T-helper 1 cell (primary cell): ENCODE data around the gene PEX10.

ENCODE experiments used
- DNase-seq, 5 donors: peaks; one replicate each; pipeline ENCODE4 v3.0.0-alpha.2; 2012 to 2020

The PEX10 gene

GRCh38 chr1:2403273-2403672, 9.1 kb downstream of the PEX10 start:
- DNase-seq: no peak

GRCh38 chr1:2402420-2402819, 9.9 kb downstream of the PEX10 start:
- DNase-seq: no peak

GRCh38 chr1:2400950-2401649, 11.3 kb downstream of the PEX10 start:
- no peak for DNase-seq

- DNase-seq: no peak
Measured at GRCh38 chr1:2400576-2400909, 11.8 kb downstream of the PEX10 start.

- no peak for DNase-seq
Measured at GRCh38 chr1:2399890-2400575, 12.3 kb downstream of the PEX10 start.

GRCh38 chr1:2398871-2399270, 13.5 kb downstream of the PEX10 start:
- DNase-seq: no peak

- no peak for DNase-seq
Measured at GRCh38 chr1:2397007-2397679, 15.2 kb downstream of the PEX10 start.

GRCh38 chr1:2396476-2396875, 15.9 kb downstream of the PEX10 start:
- DNase-seq: no peak

GRCh38 chr1:2396059-2396458, 16.3 kb downstream of the PEX10 start:
- DNase-seq: no peak

- DNase-seq: no peak
Measured at GRCh38 chr1:2395245-2395644, 17.1 kb downstream of the PEX10 start.

- no peak for DNase-seq
Measured at GRCh38 chr1:2394761-2395160, 17.6 kb downstream of the PEX10 start.

GRCh38 chr1:2394220-2394619, 18.1 kb downstream of the PEX10 start:
- DNase-seq: no peak

GRCh38 chr1:2393471-2393877, 18.9 kb downstream of the PEX10 start:
- DNase-seq: no peak

GRCh38 chr1:2392686-2393085, 19.7 kb downstream of the PEX10 start:
- no peak for DNase-seq

GRCh38 chr1:2391931-2392509, 20.3 kb downstream of the PEX10 start:
- DNase-seq: no peak

GRCh38 chr1:2391041-2391930, 21.1 kb downstream of the PEX10 start, which contains the start of the genes MORN1 and RER1:
Gene MORN1 (minus strand): TSS chr1:2391554. CDS start chr1:2391533, 21 bp downstream.
Gene RER1 (plus strand): TSS chr1:2391841. CDS start chr1:2395791, 3,950 bp downstream.
- peak; percentile 98 to 100 (median 99) for DNase-seq

- no peak for DNase-seq
Measured at GRCh38 chr1:2389644-2390043, 22.7 kb downstream of the PEX10 start.

GRCh38 chr1:2388004-2388913, 24.1 kb downstream of the PEX10 start:
- DNase-seq: no peak

- DNase-seq: no peak
Measured at GRCh38 chr1:2386636-2387611, 25.4 kb downstream of the PEX10 start.
